Lower leg skin (tissue), 4 donors: ENCODE data around the gene CAMK1. TPM values are rescaled to one million over a fixed set of nuclear protein-coding genes. Genes with fewer than 3 reads are reported as not detected.

ENCODE experiments used
- DNase-seq, 2 donors: peaks; one replicate each; pipeline ENCODE4 v3.0.0-alpha.2; 2019; ENCODE audit warnings: low spot score in 2 of 2
- H3K4me3 ChIP-seq: fragments of 200-600 bp; sonication (generic); 2 replicates; pipeline ENCODE4 v1.5.1; 2017; ENCODE audit warnings: mild to moderate bottlenecking, low read depth; ENCODE audit not compliant: poor library complexity, severe bottlenecking
- POLR2A ChIP-seq, 2 donors: fragments of 450-650 bp; IDR thresholded peaks; one replicate each; pipeline ENCODE4 v1.6.1; 2016 to 2017; ENCODE audit warnings: antibody characterized with exemption in 2 of 2, mild to moderate bottlenecking in 1 of 2, moderate library complexity in 1 of 2
- WGBS, 2 donors: methylation state at CpG; one replicate each; pipeline ENCODE4 v1.1.5; 2018; 5-methylcytosine and 5-hydroxymethylcytosine counted together
- intact Hi-C: fragments of 100-400 bp; cut with DNase I; formaldehyde crosslinking; loops from one replicate; pipeline ENCODE4 v1.15.0; 2023; ENCODE audit warnings: low total_unique reads
- total RNA-seq, 4 donors: library from RNA; depleted of rRNA; stranded (reverse); fragments of >200 nt; gene quantifications; one replicate each; pipeline ENCODE4 v1.1.0, GENCODE V29; 2016
- TF ChIP-seq, protein P1 (sequence below), 3 donors: fragments of 450-650 bp; IDR thresholded peaks; one replicate each; pipeline ENCODE4 v1.5.1; 2016; ENCODE audit warnings: antibody characterized with exemption in 3 of 3, mild to moderate bottlenecking in 3 of 3, moderate library complexity in 2 of 3

Gene CAMK1
- total RNA-seq, 4 donors from 2014 or later = 3.1 to 10.1 (median 9.4) TPM

DNA sequence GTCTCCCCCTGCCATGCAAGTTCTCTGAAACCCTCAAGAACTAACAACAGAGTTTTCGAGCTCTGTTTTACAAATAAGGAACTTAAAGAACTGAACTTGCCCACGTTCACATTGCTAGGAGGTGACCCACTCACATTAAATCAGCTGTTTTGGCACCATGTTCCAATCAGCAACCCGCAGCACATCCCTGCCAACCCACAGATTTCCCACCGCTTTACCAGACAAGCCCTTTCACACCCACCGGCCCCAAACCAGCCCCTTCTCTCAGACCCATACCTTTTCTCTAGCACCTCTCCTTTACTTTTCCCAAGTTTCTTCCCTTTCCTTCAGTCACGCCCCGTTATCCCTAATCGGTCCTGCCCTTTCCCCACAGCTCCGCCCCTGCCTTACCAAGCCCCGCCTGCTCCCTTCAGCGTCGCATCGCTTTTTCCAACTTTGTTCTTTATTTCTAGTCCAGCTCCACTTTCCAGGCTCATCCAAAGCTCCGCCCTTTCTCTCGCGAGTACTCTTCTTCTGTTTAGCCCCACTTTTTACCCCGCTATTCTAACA lies 39.0 kb downstream of the CAMK1 start:
- DNase-seq = no peak
- H3K4me3 ChIP-seq = no peak overlapping the region
- TF ChIP-seq, protein P1, sequence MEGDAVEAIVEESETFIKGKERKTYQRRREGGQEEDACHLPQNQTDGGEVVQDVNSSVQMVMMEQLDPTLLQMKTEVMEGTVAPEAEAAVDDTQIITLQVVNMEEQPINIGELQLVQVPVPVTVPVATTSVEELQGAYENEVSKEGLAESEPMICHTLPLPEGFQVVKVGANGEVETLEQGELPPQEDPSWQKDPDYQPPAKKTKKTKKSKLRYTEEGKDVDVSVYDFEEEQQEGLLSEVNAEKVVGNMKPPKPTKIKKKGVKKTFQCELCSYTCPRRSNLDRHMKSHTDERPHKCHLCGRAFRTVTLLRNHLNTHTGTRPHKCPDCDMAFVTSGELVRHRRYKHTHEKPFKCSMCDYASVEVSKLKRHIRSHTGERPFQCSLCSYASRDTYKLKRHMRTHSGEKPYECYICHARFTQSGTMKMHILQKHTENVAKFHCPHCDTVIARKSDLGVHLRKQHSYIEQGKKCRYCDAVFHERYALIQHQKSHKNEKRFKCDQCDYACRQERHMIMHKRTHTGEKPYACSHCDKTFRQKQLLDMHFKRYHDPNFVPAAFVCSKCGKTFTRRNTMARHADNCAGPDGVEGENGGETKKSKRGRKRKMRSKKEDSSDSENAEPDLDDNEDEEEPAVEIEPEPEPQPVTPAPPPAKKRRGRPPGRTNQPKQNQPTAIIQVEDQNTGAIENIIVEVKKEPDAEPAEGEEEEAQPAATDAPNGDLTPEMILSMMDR (IDR thresholded peaks at IDR 0.05) = no peak
- TF ChIP-seq POLR2A (IDR thresholded peaks at IDR 0.05) = no peak
- WGBS, 2 donors = 2% methylated on average over 16 to 17 of the region's 17 CpGs
- intact Hi-C loops = no loop called here

DNA sequence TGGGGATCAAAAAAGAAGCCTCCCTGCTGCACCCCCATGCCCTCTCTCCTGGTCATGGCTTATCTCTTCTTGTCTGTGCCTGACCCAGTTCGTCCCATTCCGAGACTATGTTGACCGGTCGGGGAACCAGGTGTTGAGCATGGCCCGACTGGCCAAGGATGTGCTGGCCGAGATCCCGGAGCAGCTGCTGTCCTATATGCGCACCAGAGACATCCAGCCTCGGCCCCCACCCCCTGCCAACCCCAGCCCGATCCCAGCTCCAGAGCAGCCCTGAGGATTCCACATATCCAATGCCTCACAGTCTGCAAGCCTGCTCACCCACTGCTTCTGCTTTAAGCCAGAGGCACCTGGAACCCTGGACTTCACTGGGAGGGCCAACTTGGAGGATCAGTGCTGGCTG lies 40.3 kb downstream of the CAMK1 start:
- no peak overlapping the region for H3K4me3 ChIP-seq
- no peak for DNase-seq
- 93 to 96% methylated on average over 10 of the region's 10 CpGs for WGBS, 2 donors
- intact Hi-C loops = no loop called here
- TF ChIP-seq, protein P1 (IDR thresholded peaks at IDR 0.05) = no peak
- TF ChIP-seq POLR2A (IDR thresholded peaks at IDR 0.05) = no peak

DNA sequence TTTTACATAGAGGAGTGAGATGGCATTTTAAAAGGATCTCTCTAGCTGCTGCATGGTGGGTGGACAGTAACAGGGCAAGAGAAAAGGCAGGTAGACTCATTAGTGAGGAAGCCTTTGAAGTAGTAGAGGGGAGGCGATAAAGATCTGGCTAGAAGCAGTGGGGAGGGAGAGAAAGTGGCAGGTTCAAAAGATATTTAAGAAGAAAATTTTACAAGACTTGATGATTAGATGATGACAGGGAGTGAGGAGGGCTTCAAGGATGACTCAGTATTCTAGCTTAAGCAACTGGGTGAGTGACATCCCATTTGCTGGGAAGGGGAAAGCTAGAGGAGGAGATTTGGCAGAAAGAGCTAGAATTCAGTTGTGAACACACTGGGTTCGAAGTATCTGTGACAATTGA lies 42.0 kb downstream of the CAMK1 start:
- intact Hi-C loops = no loop called here
- 86 to 90% methylated on average over 2 of the region's 2 CpGs for WGBS, 2 donors
- TF ChIP-seq, protein P1 (IDR thresholded peaks at IDR 0.05) = no peak
- TF ChIP-seq POLR2A (IDR thresholded peaks at IDR 0.05) = no peak
- DNase-seq = no peak
- H3K4me3 ChIP-seq = no peak overlapping the region

DNA sequence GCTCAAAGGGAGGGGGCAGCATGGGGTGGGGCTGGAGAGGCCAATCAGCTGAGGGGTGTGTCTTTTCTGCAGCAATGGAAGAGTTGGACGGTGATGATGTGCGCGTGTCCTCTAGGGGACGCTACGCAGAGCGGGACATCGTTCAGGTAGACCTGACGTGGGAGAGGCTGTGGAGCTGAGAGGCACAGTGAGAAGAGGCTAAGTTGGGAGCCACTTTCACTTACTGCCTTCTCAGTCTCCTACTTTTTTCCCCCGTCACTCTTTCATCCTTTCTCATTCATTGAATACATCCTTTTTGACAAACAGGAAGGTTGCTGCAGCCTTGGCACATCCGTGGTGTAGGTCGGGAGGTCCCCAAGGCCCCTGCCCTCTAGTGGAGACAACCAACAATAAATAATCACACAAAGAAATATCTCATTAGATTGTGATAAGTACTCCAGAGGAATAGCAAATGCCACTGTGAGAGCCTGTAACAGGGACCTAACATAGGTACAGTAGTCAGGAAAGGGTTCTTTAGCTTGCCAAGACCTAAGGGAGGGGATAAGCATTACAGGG lies 42.6 kb downstream of the CAMK1 start:
- TF ChIP-seq, protein P1 (IDR thresholded peaks at IDR 0.05) = no peak
- no peak for TF ChIP-seq POLR2A (IDR thresholded peaks at IDR 0.05)
- intact Hi-C loops = no loop called here
- DNase-seq = no peak
- 13 to 19% methylated on average over 11 of the region's 11 CpGs for WGBS, 2 donors
- no peak overlapping the region for H3K4me3 ChIP-seq

- H3K4me3 ChIP-seq = no peak overlapping the region
- WGBS, 2 donors = 87 to 91% methylated on average over 4 of the region's 4 CpGs
- intact Hi-C loops = no loop called here
- no peak for TF ChIP-seq POLR2A (IDR thresholded peaks at IDR 0.05)
- TF ChIP-seq, protein P1 (IDR thresholded peaks at IDR 0.05) = no peak
- DNase-seq = no peak
Observed at GRCh38 chr3:9725775-9726515, 43.8 kb downstream of the CAMK1 start.
